Measurements from ENCODE around the gene ZNF641.
"Not testable (repeated sequence)": the region's sequence is repeated elsewhere in the genome, so short reads cannot be mapped to it uniquely, and the experiment has no call there.

The ZNF641 gene

DNA sequence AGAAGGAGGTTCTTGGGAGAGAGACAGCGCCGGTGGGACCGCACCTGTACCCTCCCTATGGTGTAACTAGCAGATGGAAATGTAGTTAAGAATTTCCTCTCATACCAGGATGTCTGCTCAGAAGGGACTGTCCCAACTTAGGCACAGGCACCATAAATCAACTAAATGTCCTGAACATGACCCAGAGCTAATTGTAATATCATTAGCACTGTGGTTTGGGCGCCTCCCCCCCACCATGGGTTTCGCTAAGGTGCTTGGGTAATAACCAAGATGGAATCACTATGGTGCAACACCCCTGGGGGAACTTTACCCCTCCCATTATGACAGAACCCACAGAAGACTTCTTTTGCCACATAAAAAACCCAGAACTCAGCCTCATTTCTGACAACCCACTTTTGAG is 15.9 kb downstream of the ZNF641 start:
- no peak for DNase-seq (ENCODE audit: low read depth, low spot score)

DNA sequence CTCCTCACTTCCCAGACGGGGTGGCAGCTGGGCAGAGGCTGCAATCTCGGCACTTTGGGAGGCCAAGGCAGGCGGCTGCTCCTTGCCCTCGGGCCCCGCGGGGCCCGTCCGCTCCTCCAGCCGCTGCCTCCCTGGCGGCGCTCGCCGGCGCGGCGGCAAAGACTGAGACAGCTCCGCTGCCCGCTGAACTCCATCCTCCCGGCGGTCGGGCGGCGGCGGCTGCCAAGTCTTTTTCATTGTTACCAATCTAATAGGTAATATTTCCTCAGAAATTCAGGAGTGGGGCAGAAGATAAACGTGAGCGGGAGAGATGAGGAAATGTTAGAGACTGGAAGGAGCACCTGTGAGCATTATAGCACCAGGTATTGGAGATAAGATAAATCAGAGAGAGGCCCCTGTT is 17.0 kb downstream of the ZNF641 start:
- not testable (repeated sequence) for DNase-seq (ENCODE audit: low read depth, low spot score)

DNA sequence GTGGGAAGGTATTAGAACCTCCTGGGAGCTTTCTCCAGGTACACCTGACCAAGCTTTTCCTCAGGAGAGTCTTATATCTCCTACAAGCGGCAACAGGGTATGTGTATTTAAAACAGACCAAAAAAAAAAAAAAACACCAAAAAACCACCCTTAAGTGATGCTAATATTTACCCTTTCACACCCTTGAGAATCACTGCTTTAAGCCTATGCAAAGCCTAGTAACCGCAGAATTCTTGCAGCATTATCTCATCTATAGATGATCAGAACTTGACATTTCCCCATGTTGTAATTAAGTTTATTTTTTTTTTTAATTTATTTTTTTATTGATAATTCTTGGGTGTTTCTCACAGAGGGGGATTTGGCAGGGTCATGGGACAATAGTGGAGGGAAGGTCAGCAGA is 19.3 kb downstream of the ZNF641 start:
- no peak for DNase-seq (ENCODE audit: low read depth, low spot score)

DNA sequence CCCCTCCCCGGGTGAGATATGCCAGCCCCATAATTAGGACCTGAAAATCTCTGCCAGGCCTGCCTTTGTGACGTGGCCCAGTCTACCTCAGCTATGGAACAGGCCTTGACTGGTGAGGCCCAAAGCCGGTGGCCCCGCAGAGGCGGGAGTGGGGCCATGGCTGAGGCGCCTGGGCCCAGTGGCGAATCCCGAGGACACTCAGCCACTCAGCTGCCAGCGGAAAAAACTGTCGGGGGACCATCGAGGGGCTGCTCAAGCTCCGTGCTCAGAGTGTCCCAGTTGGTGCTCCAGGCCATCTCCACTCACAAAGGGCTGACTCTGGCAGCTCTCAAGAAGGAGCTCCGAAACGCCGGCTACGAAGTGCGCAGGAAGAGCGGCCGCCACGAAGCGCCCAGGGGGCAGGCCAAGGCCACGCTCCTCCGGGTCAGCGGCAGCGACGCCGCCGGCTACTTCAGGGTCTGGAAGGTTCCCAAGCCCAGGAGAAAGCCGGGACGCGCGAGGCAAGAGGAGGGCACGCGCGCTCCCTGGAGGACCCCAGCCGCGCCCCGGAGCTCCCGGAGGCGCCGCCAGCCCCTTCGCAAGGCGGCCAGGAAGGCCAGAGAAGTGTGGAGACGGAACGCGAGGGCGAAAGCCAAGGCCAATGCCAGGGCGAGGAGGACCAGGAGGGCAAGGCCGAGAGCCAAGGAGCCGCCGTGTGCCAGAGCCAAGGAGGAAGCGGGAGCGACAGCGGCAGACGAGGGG is 21.4 kb downstream of the ZNF641 start:
- DNase-seq (ENCODE audit: low read depth, low spot score) = no peak

DNA sequence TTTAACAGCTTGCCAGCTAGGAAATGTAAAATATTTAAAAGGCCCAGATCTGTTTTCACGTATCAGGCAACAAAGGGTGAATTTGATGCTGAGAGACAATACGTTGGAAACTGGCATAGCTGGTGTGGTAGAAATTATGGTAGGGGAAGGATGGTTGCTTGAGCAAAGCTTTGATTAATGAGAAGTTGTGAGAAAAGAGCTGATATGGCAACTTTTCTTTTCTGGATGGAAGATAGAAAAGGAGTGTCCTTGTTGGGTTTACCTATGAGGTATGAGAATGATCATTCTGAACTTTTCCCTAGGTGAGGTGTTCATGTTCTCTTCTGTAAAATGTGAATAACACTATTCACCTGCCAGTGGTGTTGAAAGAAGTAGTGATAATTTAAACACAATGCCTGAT is 34.2 kb downstream of the ZNF641 start:
- DNase-seq (ENCODE audit: low read depth, low spot score) = no peak

DNA sequence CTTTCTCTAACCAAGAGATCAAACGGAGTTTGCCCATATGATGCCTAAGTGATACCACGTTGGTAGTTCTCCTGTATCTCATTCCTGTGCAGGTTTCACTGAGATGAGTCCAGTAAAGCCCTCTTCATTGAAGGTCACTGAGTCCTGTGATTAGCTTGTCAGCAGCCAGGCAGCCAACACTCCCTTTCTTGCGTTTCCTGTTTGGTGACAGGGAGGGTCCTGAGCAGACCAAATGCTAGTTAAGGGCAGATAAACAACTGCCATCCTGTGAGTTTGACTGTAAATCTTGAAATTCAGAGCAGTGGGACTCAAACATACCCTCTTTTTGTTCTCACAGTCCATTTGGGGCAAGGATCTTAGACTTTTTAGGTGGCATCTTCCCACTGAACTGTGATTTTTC is 39.4 kb downstream of the ZNF641 start:
- no peak for DNase-seq (ENCODE audit: low read depth, low spot score)

DNA sequence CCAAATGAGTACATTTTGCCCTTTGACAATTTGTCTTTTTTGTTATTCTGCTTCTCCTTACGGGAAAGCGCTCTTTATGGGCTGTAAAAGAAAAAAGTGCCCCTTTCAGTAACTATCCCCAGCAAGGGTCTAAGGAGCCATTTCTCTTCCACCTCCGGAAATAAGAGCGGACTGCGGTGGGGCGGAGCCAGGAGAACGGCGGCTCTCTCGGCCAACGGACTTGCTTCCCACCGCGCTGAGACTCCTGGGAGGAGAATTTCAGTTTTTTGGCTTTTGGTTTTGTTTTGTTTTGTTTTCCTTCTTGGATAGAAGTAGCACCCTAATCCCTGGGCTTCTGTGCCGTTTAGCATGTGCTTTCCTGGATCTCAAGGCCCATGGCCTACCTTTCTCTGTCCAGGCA is 43.5 kb downstream of the ZNF641 start:
- DNase-seq (ENCODE audit: low read depth, low spot score) = no peak

DNA sequence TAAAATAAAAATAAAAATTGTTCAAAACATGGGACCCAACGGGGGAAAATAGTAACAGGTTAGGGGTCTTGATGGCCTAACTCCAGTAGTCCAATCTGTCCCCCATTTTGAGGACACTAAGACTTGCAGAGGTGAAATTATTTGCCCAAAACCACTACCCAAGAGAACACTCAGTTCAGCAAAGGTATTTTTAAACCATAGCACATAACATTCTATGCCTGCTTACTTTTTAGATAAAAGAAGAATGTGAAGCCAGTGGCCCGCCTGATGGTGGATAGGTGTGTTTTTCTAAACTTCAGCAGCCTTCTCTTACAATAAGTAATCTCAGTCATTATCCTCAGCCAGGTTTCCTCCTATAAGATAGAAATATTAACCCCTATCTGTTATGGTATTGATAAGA is 45.5 kb downstream of the ZNF641 start:
- no peak for DNase-seq (ENCODE audit: low read depth, low spot score)

DNA sequence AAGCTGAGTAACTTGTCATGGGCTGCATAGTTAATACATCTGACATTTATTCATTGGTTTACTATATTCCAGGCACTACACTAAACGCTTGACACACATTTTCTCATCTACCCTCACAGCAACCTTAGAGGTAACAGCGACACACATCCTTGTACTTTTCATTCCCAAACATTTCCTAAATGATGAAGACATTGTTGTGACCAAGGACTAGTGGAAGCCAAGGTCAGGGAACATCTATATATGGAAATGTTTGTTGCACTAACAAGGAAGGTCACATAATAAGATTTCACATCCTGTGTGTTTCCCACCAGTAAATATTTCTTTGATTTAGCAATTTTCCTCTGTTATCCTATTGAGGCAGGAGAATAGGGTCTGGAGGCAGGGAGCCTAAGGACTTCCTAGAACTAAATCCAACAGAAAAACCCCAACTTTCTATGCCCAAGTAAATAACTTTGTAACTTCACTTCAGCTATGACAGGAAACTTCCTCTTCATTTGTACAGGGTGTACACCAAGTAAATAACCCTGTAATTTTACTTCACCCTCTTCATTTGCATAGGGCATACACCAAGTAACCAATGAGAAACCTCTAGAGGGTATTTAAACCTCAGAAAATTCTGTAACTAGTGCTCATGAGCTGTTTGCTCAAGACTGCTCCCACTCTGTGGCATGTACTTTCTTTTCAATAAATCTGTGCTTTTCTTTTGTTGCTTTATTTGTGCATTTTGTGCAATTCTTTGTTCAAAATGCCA is 48.4 kb downstream of the ZNF641 start:
- no peak for DNase-seq (ENCODE audit: low read depth, low spot score)

DNA sequence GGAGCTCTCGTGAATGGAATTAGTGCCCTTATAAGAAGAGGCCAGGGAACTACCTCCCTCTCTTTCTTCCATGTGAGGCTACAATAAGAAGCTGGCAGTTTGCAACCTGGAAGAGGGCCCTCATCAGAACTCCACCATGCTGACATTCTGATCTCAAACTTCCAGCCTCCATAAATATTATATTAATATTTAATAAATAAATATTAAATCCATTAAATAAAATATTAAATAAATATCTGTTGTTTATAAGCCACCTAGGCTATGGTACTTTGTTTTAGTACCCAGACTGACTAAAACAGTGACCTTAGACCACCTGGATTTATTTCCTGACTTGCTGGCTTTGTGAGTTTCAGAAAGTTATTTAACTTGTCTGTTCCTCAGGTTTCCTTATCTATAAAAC is 49.9 kb downstream of the ZNF641 start:
- no peak for DNase-seq (ENCODE audit: low read depth, low spot score)

DNA sequence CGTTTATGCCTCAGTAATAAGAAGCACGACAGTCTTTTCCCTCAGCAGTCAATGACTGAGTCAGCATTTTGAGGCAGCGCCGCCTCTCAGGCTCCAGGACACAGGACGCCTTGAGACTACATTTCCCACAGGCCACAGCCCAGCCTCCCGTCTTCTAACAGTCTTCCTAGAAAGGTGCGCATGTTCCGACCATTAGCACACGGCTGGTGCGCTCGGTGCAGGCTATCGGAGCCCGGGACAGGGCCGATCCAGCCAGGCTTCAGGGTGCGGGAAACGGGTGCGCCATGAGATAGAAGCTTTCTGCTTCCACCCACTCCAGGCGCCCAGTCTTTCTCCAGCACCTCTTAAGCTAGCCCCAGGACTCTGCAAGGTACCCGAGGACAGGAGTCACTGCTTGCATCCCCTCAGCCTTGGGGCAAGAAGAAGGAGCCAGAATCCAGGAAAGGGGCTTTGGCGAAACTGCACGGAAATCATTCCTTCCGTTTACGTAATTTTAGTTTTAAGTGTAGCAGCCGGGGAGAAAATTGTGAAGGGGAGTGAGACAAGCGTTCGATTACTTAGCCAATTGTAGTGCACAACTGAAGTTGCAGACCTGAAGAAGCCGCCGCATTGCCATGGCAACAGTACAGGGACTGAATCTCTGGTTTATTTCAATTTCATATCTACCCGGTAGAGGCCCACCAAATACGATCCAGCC is 54.0 kb downstream of the ZNF641 start:
- DNase-seq (ENCODE audit: low read depth, low spot score) = peak; percentile 29

DNA sequence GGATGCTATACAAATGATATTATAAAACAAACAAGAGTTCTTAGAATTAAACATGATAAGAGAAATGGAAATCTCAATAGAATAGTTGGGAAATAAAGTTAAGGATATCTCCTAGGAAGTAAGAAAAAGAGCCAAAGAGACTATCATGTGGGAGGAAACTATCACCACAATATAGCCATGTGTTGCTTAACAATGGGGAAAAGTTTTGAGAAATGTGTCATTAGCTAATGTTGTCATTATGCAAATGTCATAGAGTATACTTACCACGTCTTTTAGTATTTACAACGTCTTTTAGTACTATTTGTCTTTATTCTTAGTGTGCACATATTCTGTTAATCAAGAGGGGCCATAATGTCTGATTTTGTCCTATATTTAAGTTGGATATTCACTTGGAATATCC is 58.7 kb downstream of the ZNF641 start:
- no peak for DNase-seq (ENCODE audit: low read depth, low spot score)

DNA sequence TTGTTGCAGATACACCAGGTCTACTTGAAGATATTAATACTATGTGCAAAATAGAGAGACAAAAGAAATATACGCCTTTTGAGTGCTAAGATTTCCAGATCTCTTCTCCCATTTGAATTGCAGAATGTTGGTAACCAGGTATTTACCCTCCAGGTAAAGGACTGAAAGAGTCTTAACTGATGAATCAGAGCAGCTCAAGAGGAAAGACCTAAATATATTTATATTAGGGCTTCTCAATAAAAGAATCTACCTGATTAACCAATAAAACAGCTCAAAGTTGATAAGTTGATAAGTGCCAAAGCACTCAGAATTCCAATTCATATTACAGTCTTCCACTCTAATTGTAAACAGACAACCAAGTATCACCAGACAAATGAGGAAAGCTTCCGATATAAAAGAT is 59.2 kb downstream of the ZNF641 start:
- no peak for DNase-seq (ENCODE audit: low read depth, low spot score)

DNA sequence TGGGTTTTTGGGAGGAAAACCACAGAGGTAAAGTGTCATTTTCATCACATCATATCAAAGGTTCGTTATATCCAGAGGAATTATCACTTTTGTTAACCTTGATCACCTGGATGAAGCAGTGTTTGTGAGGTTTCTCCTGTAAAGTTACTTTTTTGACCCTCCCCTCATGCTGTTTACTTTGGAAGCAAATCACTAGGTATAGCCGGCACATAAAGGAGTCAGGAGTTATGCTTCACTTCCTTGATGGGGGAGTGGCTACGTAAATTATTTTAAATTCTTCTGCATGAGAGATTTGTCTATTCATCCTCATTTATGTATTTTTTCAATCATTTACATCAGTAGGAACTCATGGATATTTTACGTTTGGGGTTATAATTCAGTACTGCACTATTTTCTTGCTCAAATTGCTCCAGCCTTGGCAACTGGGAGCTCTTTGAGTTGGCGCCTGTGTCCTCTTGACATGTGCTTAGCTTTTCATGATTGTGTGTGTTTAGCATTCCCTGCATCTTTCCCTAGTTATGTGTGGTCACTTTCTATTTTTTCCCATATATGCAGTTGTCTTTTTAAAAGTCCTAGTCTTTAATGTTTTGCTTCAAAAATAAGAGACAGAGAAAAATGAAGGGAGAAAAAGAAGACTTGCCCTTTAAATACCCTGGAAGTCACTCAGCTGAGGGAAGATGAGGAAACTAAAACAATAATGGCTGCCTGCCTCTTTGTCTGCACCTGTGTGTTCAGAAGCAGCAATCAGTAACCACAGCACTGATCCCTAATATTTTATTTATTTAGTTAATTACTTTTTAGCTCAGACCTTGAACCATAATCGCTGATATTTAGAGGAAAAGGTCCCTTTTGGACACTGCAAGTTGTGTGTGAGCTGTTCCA is 62.1 kb downstream of the ZNF641 start:
- no peak for DNase-seq (ENCODE audit: low read depth, low spot score)

Data from activated naive CD8-positive, alpha-beta T cell treated with anti-CD3 and anti-CD28 coated beads, Interleukin-2, amount 50 U/mL, for 16 hours (primary cell).